Endothelial cell of umbilical vein (primary cell): ENCODE data around the gene NAT10. TPM values are rescaled to one million over a fixed set of nuclear protein-coding genes. Genes with fewer than 3 reads are reported as not detected.
A peak's percentile ranks its signal among the peaks of the same experiment; 100 is the strongest.

Experiments
- Bru-seq: library from RNA; stranded (reverse); fragments of 400-500 nt; gene quantifications from one replicate; lab custom pipeline; 2021; lab: Mats Ljungman, UMichigan
- BruChase-seq, 2 experiments: library from RNA; stranded (reverse); fragments of 400-500 nt; gene quantifications; one replicate each; lab custom pipeline; 2021; lab: Mats Ljungman, UMichigan
- BruUV-seq: library from RNA; stranded (reverse); fragments of 400-500 nt; replicated peaks from 2 replicates; lab custom pipeline; 2021; lab: Mats Ljungman, UMichigan
- CTCF ChIA-PET: fragments of 300-600, 350-600 bp; sonication (Branson Sonifier 250); formaldehyde crosslinking; loops from one replicate; lab custom pipeline; 2021; ENCODE audit warnings: antibody characterized with exemption, inconsistent platforms; lab: Charles Lee
- POLR2A ChIA-PET: fragments of 300-600, 350-600 bp; sonication (Branson Sonifier 250); formaldehyde crosslinking; loops from one replicate; lab custom pipeline; 2021; ENCODE audit warnings: antibody characterized with exemption, inconsistent platforms; lab: Charles Lee
- DNase-seq: peaks from one replicate; pipeline ENCODE4 v3.0.0-alpha.2; 2011; ENCODE audit warnings: low read depth, low spot score
- FAIRE-seq: peaks from 2 replicates; lab custom pipeline; 2011; peaks lifted over from hg19 to GRCh38; lab: Jason Lieb, UNC
- H2AFZ ChIP-seq: 2 replicates; pipeline ENCODE4 v1.6.0; 2012; ENCODE audit warnings: low read depth, low read length, control low read depth, inconsistent platforms
- H3K27ac ChIP-seq: 2 replicates; pipeline ENCODE4 v1.5.1; 2011; ENCODE audit warnings: low read depth, mild to moderate bottlenecking, control low read depth, low read length, moderate library complexity; ENCODE audit not compliant: insufficient read depth
- H3K27me3 ChIP-seq, 2 experiments: 2 replicates each; pipeline versions ENCODE4 v1.6.0 to v1.6.1; 2011; ENCODE audit warnings: low read length in 2 of 2, mixed read lengths in 1 of 2; ENCODE audit not compliant: control insufficient read depth in 2 of 2, insufficient read depth in 2 of 2
- H3K36me3 ChIP-seq, 2 experiments: 2 replicates in 1 of 2; 3 replicates in 1 of 2; pipeline ENCODE4 v1.5.1; 2011; ENCODE audit warnings: low read length in 2 of 2, mild to moderate bottlenecking in 1 of 2, moderate library complexity in 1 of 2; ENCODE audit not compliant: control insufficient read depth in 2 of 2, insufficient read depth in 2 of 2; ENCODE audit errors: extremely low read depth in 1 of 2
- H3K4me1 ChIP-seq: 3 replicates; pipeline ENCODE4 v1.5.1; 2011; ENCODE audit warnings: mild to moderate bottlenecking, low read length; ENCODE audit not compliant: control insufficient read depth, insufficient read depth; ENCODE audit errors: extremely low read depth
- H3K4me2 ChIP-seq: 2 replicates; pipeline ENCODE4 v1.6.1; 2011; ENCODE audit warnings: low read length, control low read depth, mixed read lengths; ENCODE audit not compliant: insufficient read depth
- H3K4me3 ChIP-seq, 3 experiments: fragments of 200-600 bp in 1 of 3; sonication (generic), shearing (Covaris generic) in 1 of 3; replicated peaks in 1 of 3; 2 replicates each; pipeline ENCODE4 v1.5.1; 2011 to 2016; ENCODE audit warnings: control low read depth in 3 of 3, low read length in 3 of 3, mild to moderate bottlenecking in 2 of 3, inconsistent platforms in 1 of 3, low read depth in 1 of 3, moderate library complexity in 1 of 3; ENCODE audit not compliant: insufficient read depth in 1 of 3
- H3K79me2 ChIP-seq: 2 replicates; pipeline ENCODE4 v1.6.0; 2012; ENCODE audit warnings: low read length, inconsistent platforms; ENCODE audit not compliant: control insufficient read depth, insufficient read depth
- H3K9ac ChIP-seq: replicated peaks from 2 replicates; pipeline ENCODE3; 2011; ENCODE audit warnings: low read length, control low read depth; ENCODE audit not compliant: insufficient read depth; ENCODE audit errors: extremely low read depth
- H3K9me1 ChIP-seq: replicated peaks from 3 replicates; pipeline ENCODE4 v1.6.0; 2011; ENCODE audit warnings: mild to moderate bottlenecking, low read length; ENCODE audit not compliant: control insufficient read depth, insufficient read depth; ENCODE audit errors: extremely low read depth
- H3K9me3 ChIP-seq: replicated peaks from 2 replicates; pipeline ENCODE4 v1.5.1; 2012; ENCODE audit warnings: low read length, inconsistent platforms; ENCODE audit not compliant: control insufficient read depth, insufficient read depth
- H4K20me1 ChIP-seq: replicated peaks from 2 replicates; pipeline ENCODE3; 2011; ENCODE audit warnings: mild to moderate bottlenecking, low read length; ENCODE audit not compliant: control insufficient read depth, insufficient read depth; ENCODE audit errors: extremely low read depth
- CTCF ChIP-seq, 2 donors: IDR thresholded peaks; 1 replicate in 1 of 2; 2 replicates in 1 of 2; pipeline ENCODE4 v1.5.1; 2011; ENCODE audit warnings: low read length in 2 of 2, mild to moderate bottlenecking in 2 of 2, moderate library complexity in 2 of 2, control low read depth in 1 of 2, inconsistent platforms in 1 of 2, low read depth in 1 of 2; ENCODE audit not compliant: insufficient read depth in 1 of 2; ENCODE audit errors: extremely low read depth in 1 of 2
- EZH2 ChIP-seq: IDR thresholded peaks from 2 replicates; pipeline ENCODE4 v1.6.1; 2012; ENCODE audit warnings: borderline replicate concordance, low read depth, mild to moderate bottlenecking, moderate library complexity, low read length, inconsistent platforms; ENCODE audit not compliant: severe bottlenecking
- FOS ChIP-seq: IDR thresholded peaks from 2 replicates; pipeline ENCODE4 v1.6.1; 2011; ENCODE audit warnings: mild to moderate bottlenecking, low read length, moderate library complexity, borderline replicate concordance; ENCODE audit not compliant: insufficient read depth
- GATA2 ChIP-seq: IDR thresholded peaks from 2 replicates; pipeline ENCODE4 v1.7.0; 2011; ENCODE audit warnings: low read depth, mild to moderate bottlenecking, moderate library complexity, mixed read lengths, low read length; ENCODE audit not compliant: insufficient read length, insufficient read depth
- JUN ChIP-seq: IDR thresholded peaks from 2 replicates; pipeline ENCODE4 v1.6.1; 2011; ENCODE audit warnings: borderline replicate concordance, low read depth; ENCODE audit not compliant: insufficient read length, insufficient read depth
- MAX ChIP-seq: IDR thresholded peaks from 2 replicates; pipeline ENCODE4 v1.6.1; 2011; ENCODE audit not compliant: insufficient read depth, insufficient read length
- MYC ChIP-seq: IDR thresholded peaks from one replicate; pipeline ENCODE4 v1.6.1; 2011; ENCODE audit warnings: mild to moderate bottlenecking, low read depth, low read length
- POLR2A ChIP-seq: IDR thresholded peaks from 2 replicates; pipeline ENCODE4 v1.6.1; 2012; ENCODE audit warnings: low read depth, mild to moderate bottlenecking, control low read depth, low read length
- POLR2AphosphoS5 ChIP-seq: IDR thresholded peaks from 2 replicates; pipeline ENCODE4 v1.6.1; 2012; ENCODE audit warnings: low read depth, mild to moderate bottlenecking, control low read depth, low read length, moderate library complexity; ENCODE audit not compliant: insufficient read depth
- dilution Hi-C: fragments of 300-500 bp; cut with MboI; formaldehyde crosslinking; loops from one replicate; pipeline ENCODE4 v1.15.0; 2019; ENCODE audit warnings: low sequenced_read_pairs; ENCODE audit not compliant: extremely low pct_ligation_motif_present
- intact Hi-C: fragments of 100-400 bp; cut with micrococcal nuclease; formaldehyde crosslinking; loops from one replicate; pipeline ENCODE4 v1.10.0; 2022
- long read RNA-seq: library from polyadenylated mRNA; stranded (forward); transcript quantifications from one replicate; pipeline ENCODE4 v2.0.0, GENCODE V29; 2021
- polyA minus RNA-seq, 3 experiments: library from RNA; depleted of rRNA, polyadenylated mRNA; stranded (reverse); fragments of >200 nt; gene quantifications; 1 replicate in 1 of 3; 2 replicates in 2 of 3; pipeline ENCODE4 v1.2.3, GENCODE V29; 2011
- polyA plus RNA-seq, 4 experiments: library from polyadenylated mRNA; depleted of rRNA in 3 of 4; stranded (reverse) in 3 of 4; unstranded in 1 of 4; fragments of >200 nt; gene quantifications; 2 replicates each; pipeline versions ENCODE4 v1.2.1 to v1.2.3, GENCODE V29; 2011 to 2012; ENCODE audit warnings: missing spikeins in 1 of 4
- total RNA-seq: library from RNA; stranded (reverse); gene quantifications from 2 replicates; pipeline ENCODE4 v1.2.3, GENCODE V29; 2021

NAT10 gene
- total RNA-seq: 54.9 and 57.6 TPM in 2 replicates
- polyA plus RNA-seq: 32.0 and 33.6 TPM in 2 replicates
- polyA plus RNA-seq (2011; cell fraction: cytosol; rRNA removed): 24.8 and 32.2 TPM in 2 replicates
- polyA plus RNA-seq (2011; cell fraction: nucleus; rRNA removed): 64.4 and 66.9 TPM in 2 replicates
- polyA plus RNA-seq (2012): 37.2 and 46.0 TPM in 2 replicates
- 56.2 and 58.4 TPM in 2 replicates for polyA minus RNA-seq
- 72.7 TPM for polyA minus RNA-seq (2011; cell fraction: cytosol; rRNA and poly(A)+ RNA removed)
- polyA minus RNA-seq (2011; cell fraction: nucleus; rRNA and poly(A)+ RNA removed): 38.5 and 49.7 TPM in 2 replicates
- percentile 76 among the genes with signal in this experiment for Bru-seq, nascent RNA
- percentile 89 among the genes with signal in this experiment for BruChase-seq, experiment 1, labeled RNA remaining after a 6-hour chase
- BruChase-seq, experiment 2, labeled RNA remaining after a 2-hour chase: percentile 83 among the genes with signal in this experiment
- long read RNA-seq, full-length matches to known transcripts: 30 of 45 reads
- long read RNA-seq, partial matches to known transcripts: 8 of 45 reads
- long read RNA-seq, other reads (novel, unspliced or antisense): 7 of 45 reads

- H2AFZ ChIP-seq: peak within 1 kb of the TSS; percentile 4
- peak within 1 kb of the TSS; percentile 44 for H3K27ac ChIP-seq
- H3K9ac ChIP-seq: peak within 1 kb of the TSS; percentile 85
- H3K4me3 ChIP-seq: peak within 1 kb of the TSS; percentile 27 to 79 (median 71)
- peak; percentile 96 for FAIRE-seq
- dilution Hi-C loops: no loop called here
- peaks cover 19% of the 10 kb centered on the region for H3K4me1 ChIP-seq
- peaks cover 4 to 6% of the 10 kb centered on the region in 2 experiments for H3K36me3 ChIP-seq
- TF ChIP-seq EZH2: no peak
- no peak for TF ChIP-seq FOS
- TF ChIP-seq JUN: peak; percentile 37
- TF ChIP-seq MYC: peak; percentile 99
- peak in 1 of 2 donors; percentile 16 for TF ChIP-seq CTCF (IDR thresholded peaks at IDR 0.05; ENCODE audit: extremely low read depth in 1 of 2, insufficient read depth in 1 of 2, low read depth in 1 of 2, low read length in 2 of 2)
- TF ChIP-seq GATA2: no peak
- TF ChIP-seq POLR2AphosphoS5: peak; percentile 100
- TF ChIP-seq POLR2A: peak; percentile 99
- peak; percentile 99 for TF ChIP-seq MAX
- H3K27me3 ChIP-seq: no peaks in the 10 kb centered on the region
- H3K4me2 ChIP-seq: peak within 1 kb of the TSS; percentile 88
- H4K20me1 ChIP-seq: no peaks in the 10 kb centered on the region
- H3K79me2 ChIP-seq: peaks cover 32% of the 10 kb centered on the region
- intact Hi-C loops: loop anchor here (1.0 to 2.0 kb wide), 3 partner anchors 54 to 253 kb away; partner anchors contain the start of genes ABTB2 and CAPRIN1
- BruUV-seq: TSS peak; percentile 100
- POLR2A ChIA-PET: interaction anchor here (0.5 to 1.0 kb wide), 2 partner anchors 28 to 38 kb away, joined by 3 to 4 read pairs; no protein-coding TSS in a partner anchor
- no peaks in the 10 kb centered on the region for H3K9me3 ChIP-seq
- peak; percentile 99 for DNase-seq
- CTCF ChIA-PET: interaction anchor here (1.1 to 2.0 kb wide), 3 partner anchors 107 to 297 kb away, joined by 3 to 11 read pairs (median 3); no protein-coding TSS in a partner anchor
- no peaks in the 10 kb centered on the region for H3K9me1 ChIP-seq
These were observed at the start of gene NAT10 for GRCh38 chr11:34105079-34105956. Gene NAT10 (plus strand): TSS chr11:34105629. CDS start chr11:34108226, 2,597 bp downstream.
